H9 (cell line): ENCODE results near the gene PSKH1. TPM values are rescaled to one million over a fixed set of nuclear protein-coding genes. Genes with fewer than 3 reads are reported as not detected.

ENCODE experiments used
- DNase-seq: peaks from one replicate; pipeline ENCODE4 v3.0.0-alpha.2; 2017
- H2AFZ ChIP-seq: one replicate; pipeline ENCODE4 v1.6.1; 2013; ENCODE audit warnings: mild to moderate bottlenecking, low read length, control low read depth, moderate library complexity
- H2AK5ac ChIP-seq: 2 replicates; pipeline ENCODE4 v1.6.1; 2013; ENCODE audit warnings: low read length, control low read depth, mixed read lengths; ENCODE audit not compliant: insufficient read length
- H2BK120ac ChIP-seq: one replicate; pipeline ENCODE4 v1.6.1; 2013; ENCODE audit warnings: low read depth, mild to moderate bottlenecking, low read length, control low read depth, inconsistent platforms; ENCODE audit not compliant: poor library complexity, severe bottlenecking
- H2BK12ac ChIP-seq: 2 replicates; pipeline ENCODE4 v1.6.1; 2013; ENCODE audit warnings: low read length, control low read depth, mixed read lengths, low read depth; ENCODE audit not compliant: insufficient read length
- H2BK15ac ChIP-seq: 2 replicates; pipeline ENCODE4 v1.6.1; 2013; ENCODE audit warnings: low read depth, low read length, control low read depth
- H2BK20ac ChIP-seq: one replicate; pipeline ENCODE4 v1.6.1; 2013; ENCODE audit warnings: low read depth, mild to moderate bottlenecking, low read length, control low read depth, inconsistent platforms; ENCODE audit not compliant: poor library complexity, severe bottlenecking
- H2BK5ac ChIP-seq: 2 replicates; pipeline ENCODE4 v1.6.1; 2013; ENCODE audit warnings: low read length, control low read depth, mixed read lengths; ENCODE audit not compliant: insufficient read length
- H3K14ac ChIP-seq: 2 replicates; pipeline ENCODE4 v1.6.1; 2013; ENCODE audit warnings: low read length, control low read depth; ENCODE audit not compliant: insufficient read depth
- H3K18ac ChIP-seq: 2 replicates; pipeline ENCODE4 v1.6.1; 2013; ENCODE audit warnings: low read depth, mild to moderate bottlenecking, mixed read lengths, low read length, control low read depth; ENCODE audit not compliant: insufficient read length
- H3K23ac ChIP-seq: 2 replicates; pipeline ENCODE4 v1.6.1; 2013; ENCODE audit warnings: low read length, control low read depth, mixed read lengths, low read depth; ENCODE audit not compliant: insufficient read length
- H3K23me2 ChIP-seq: 2 replicates; pipeline ENCODE4 v1.6.1; 2013; ENCODE audit warnings: low read depth, mild to moderate bottlenecking, mixed read lengths, low read length, control low read depth; ENCODE audit not compliant: insufficient read length, poor library complexity, severe bottlenecking
- H3K27ac ChIP-seq: 2 replicates; pipeline ENCODE4 v1.5.1; 2013; ENCODE audit warnings: low read length, control low read depth, mixed read lengths, low read depth; ENCODE audit not compliant: insufficient read length
- H3K27me3 ChIP-seq: 2 replicates; pipeline ENCODE4 v1.6.1; 2013; ENCODE audit warnings: low read length, control low read depth, inconsistent platforms; ENCODE audit not compliant: insufficient read depth
- H3K4ac ChIP-seq: 2 replicates; pipeline ENCODE4 v1.6.1; 2013; ENCODE audit warnings: low read depth, mild to moderate bottlenecking, control low read depth, inconsistent platforms, low read length, moderate library complexity
- H3K4me1 ChIP-seq: 2 replicates; pipeline ENCODE4 v1.6.1; 2013; ENCODE audit warnings: low read length, control low read depth, inconsistent platforms; ENCODE audit not compliant: insufficient read depth
- H3K4me2 ChIP-seq: 2 replicates; pipeline ENCODE4 v1.6.1; 2013; ENCODE audit warnings: low read length, control low read depth, mixed read lengths; ENCODE audit not compliant: insufficient read length, insufficient read depth
- H3K56ac ChIP-seq: 2 replicates; pipeline ENCODE4 v1.6.1; 2013; ENCODE audit warnings: low read depth, mild to moderate bottlenecking, mixed read lengths, low read length, control low read depth; ENCODE audit not compliant: insufficient read length
- H3K79me1 ChIP-seq: 2 replicates; pipeline ENCODE4 v1.6.1; 2013; ENCODE audit warnings: low read depth, mild to moderate bottlenecking, moderate library complexity, low read length, control low read depth, inconsistent platforms; ENCODE audit not compliant: insufficient read depth, poor library complexity, severe bottlenecking
- H3K79me2 ChIP-seq: 2 replicates; pipeline ENCODE4 v1.6.1; 2013; ENCODE audit warnings: low read length, control low read depth, inconsistent platforms; ENCODE audit not compliant: insufficient read depth
- H3K9ac ChIP-seq: 2 replicates; pipeline ENCODE4 v1.6.1; 2013; ENCODE audit warnings: low read length, control low read depth, mixed read lengths; ENCODE audit not compliant: insufficient read length; ENCODE audit errors: extremely low read depth
- H3K9me3 ChIP-seq: one replicate; pipeline ENCODE4 v1.6.1; 2013; ENCODE audit warnings: low read depth, low read length, inconsistent platforms; ENCODE audit not compliant: control insufficient read depth
- H3T11ph ChIP-seq: one replicate; pipeline ENCODE4 v1.6.1; 2013; ENCODE audit warnings: mild to moderate bottlenecking, low read length, control low read depth, inconsistent platforms
- H4K20me1 ChIP-seq: one replicate; pipeline ENCODE4 v1.6.1; 2013; ENCODE audit not compliant: control insufficient read depth, insufficient read length, insufficient read depth
- H4K5ac ChIP-seq: 2 replicates; pipeline ENCODE4 v1.6.1; 2013; ENCODE audit warnings: low read depth, mild to moderate bottlenecking, mixed read lengths, low read length, control low read depth; ENCODE audit not compliant: insufficient read length
- H4K8ac ChIP-seq: replicated peaks from 2 replicates; pipeline ENCODE4 v1.6.1; 2013; ENCODE audit warnings: low read length, control low read depth, mixed read lengths, low read depth; ENCODE audit not compliant: insufficient read length
- H4K91ac ChIP-seq: 2 replicates; pipeline ENCODE4 v1.6.1; 2013; ENCODE audit warnings: low read depth, mild to moderate bottlenecking, moderate library complexity, mixed read lengths, low read length, control low read depth; ENCODE audit not compliant: insufficient read length
- H3K27ac Mint-ChIP-seq, 3 experiments: 2 replicates in 2 of 3; 3 replicates in 1 of 3; pipeline ENCODE4 v1.8.0; 2020 to 2021; ENCODE audit warnings: mixed read lengths in 3 of 3, mild to moderate bottlenecking in 1 of 3, moderate library complexity in 1 of 3
- H3K27me3 Mint-ChIP-seq: 2 replicates; pipeline ENCODE4 v1.8.0; 2021; ENCODE audit warnings: low read depth, mild to moderate bottlenecking, moderate library complexity, mixed read lengths
- H3K36me3 Mint-ChIP-seq, 3 experiments: 2 replicates in 2 of 3; 3 replicates in 1 of 3; pipeline ENCODE4 v1.8.0; 2020 to 2021; ENCODE audit warnings: low read depth in 3 of 3, mixed read lengths in 3 of 3; ENCODE audit not compliant: insufficient read depth in 1 of 3
- H3K4me1 Mint-ChIP-seq, 2 experiments: 2 replicates each; pipeline ENCODE4 v1.8.0; 2020; ENCODE audit warnings: mixed read lengths in 2 of 2
- H3K4me3 Mint-ChIP-seq, 2 experiments: 2 replicates in 1 of 2; 3 replicates in 1 of 2; pipeline ENCODE4 v1.8.0; 2020 to 2021; ENCODE audit warnings: mild to moderate bottlenecking in 2 of 2, mixed read lengths in 2 of 2, moderate library complexity in 1 of 2
- H3K9me3 Mint-ChIP-seq, 2 experiments: 2 replicates in 1 of 2; 3 replicates in 1 of 2; pipeline ENCODE4 v1.8.0; 2020; ENCODE audit warnings: mild to moderate bottlenecking in 2 of 2, mixed read lengths in 2 of 2, moderate library complexity in 1 of 2
- CTCF ChIP-seq: fragments of 200-600 bp; sonication (generic); conservative IDR thresholded peaks from 3 replicates; pipeline ENCODE4 v1.8.0; 2021; ENCODE audit warnings: antibody characterized with exemption, mild to moderate bottlenecking
- WGBS: extraction: QIAGEN DNeasy Blood & Tissue Kit; methylation state at CpG from one replicate; pipeline ENCODE4 v1.1.7; 2013; ENCODE audit warnings: missing lambda C conversion rate, low lambda C conversion rate, mixed read lengths; ENCODE audit not compliant: insufficient read length; ENCODE audit errors: extremely low coverage; 5-methylcytosine and 5-hydroxymethylcytosine counted together
- total RNA-seq: library from RNA; stranded (reverse); gene quantifications from 2 replicates; pipeline ENCODE4 v1.2.1, GENCODE V29; 2021

PSKH1 gene
- total RNA-seq, 1 experiment from 2014 or later: 29.1 TPM

GRCh38 chr16:67872131-67872630 lies 20.9 kb upstream of the PSKH1 start:
- H3K4me1 Mint-ChIP-seq: peaks cover 11 to 13% of the 10 kb centered on the region in 2 experiments
- no peaks in the 10 kb centered on the region for H3K9me3 Mint-ChIP-seq
- no peak for DNase-seq
- Histone ChIP-seq H2BK12ac (no peak overlapping the region), H3K4me1 (no peaks in the 10 kb centered on the region; the same call in 1 of the 2 replicates), H2AFZ (no peak overlapping the region), H2AK5ac (no peak overlapping the region), H4K20me1 (no peaks in the 10 kb centered on the region), H2BK15ac (no peak overlapping the region), H3T11ph (no peak overlapping the region), H3K56ac (no peak overlapping the region), H3K14ac (no peak overlapping the region), H2BK5ac (no peak overlapping the region), H4K91ac (no peak overlapping the region), H3K23me2 (peaks cover 13% of the 10 kb centered on the region), H3K9ac (no peak overlapping the region), H3K79me1 (no peaks in the 10 kb centered on the region), H3K4me2 (peak overlapping the region; percentile 79), H2BK20ac (no peak overlapping the region), H3K18ac (no peak overlapping the region), H3K4ac (no peak overlapping the region), H3K9me3 (no peaks in the 10 kb centered on the region), H4K8ac (no peak overlapping the region), H3K27ac (no peak overlapping the region), H4K5ac (no peak overlapping the region), H3K27me3 (no peaks in the 10 kb centered on the region), H3K23ac (no peak overlapping the region), H2BK120ac (no peak overlapping the region), H3K79me2 (peaks cover 2% of the 10 kb centered on the region; the same call in 1 of the 2 replicates)
- H3K27me3 Mint-ChIP-seq: no peaks in the 10 kb centered on the region
- TF ChIP-seq CTCF: no peak
- H3K4me3 Mint-ChIP-seq: peak overlapping the region; percentile 91 to 96; a peak in 4 of 5 replicates
- no CpG with 5 or more reads among the region's 2 CpGs for WGBS
- peak overlapping the region in 2 of 3 experiments; percentile 61 to 89; a peak in 2 of 7 replicates for H3K27ac Mint-ChIP-seq
- peaks cover 13 to 63% (median 45%) of the 10 kb centered on the region in 3 experiments; a peak in 6 of 7 replicates for H3K36me3 Mint-ChIP-seq
